HuH-7 (cell line): ENCODE results near the gene GHR.

Experiments
- DNase-seq: peaks from one replicate; pipeline ENCODE4 v3.0.0; 2011; ENCODE audit warnings: low spot score

Gene GHR

DNA sequence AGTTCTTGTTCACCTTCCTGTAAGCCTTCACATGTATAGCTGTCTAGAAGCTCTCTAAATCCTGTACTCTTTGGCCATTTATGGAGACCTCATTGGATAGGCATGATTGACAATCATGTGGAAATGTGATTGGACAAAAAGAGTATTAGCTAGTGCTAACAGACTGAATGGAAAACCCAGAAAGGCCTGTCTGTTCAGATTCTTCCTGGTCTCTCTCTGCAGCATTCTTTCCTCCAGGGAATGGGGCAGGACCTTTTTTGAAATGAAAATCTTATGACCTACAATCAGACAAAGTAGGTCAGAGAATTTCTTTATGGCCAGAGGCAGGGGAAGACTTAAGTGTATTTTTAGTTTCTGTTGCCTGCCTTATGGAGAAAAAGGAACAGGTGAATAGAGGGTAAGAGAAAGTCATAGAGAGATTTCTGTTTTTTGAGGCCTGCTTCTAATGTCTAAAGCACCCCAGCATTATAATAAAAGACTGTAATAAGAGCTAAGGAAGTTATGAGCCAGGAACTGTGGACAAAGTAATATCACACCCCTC is 181.0 kb downstream of the GHR start:
- no peak for DNase-seq

DNA sequence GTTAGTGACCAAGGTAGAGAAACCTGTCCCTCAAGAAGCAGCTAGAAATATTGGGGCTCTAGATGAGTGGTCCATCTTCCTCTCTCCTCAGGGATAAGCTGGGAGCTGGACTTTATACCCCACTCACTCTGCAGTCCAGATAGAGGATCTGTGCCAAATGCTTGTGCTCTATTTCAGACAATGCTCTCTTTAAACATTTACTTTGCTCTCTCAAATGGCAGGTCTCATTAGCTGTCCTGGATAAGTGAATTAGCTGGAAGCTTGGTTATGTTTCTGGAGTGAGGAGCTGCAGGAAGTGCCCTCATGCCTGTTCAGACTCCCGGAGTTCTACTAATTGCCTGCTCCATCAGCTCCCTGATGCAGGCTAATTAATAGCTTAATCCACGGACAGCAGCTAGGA is 182.3 kb downstream of the GHR start:
- no peak for DNase-seq

DNA sequence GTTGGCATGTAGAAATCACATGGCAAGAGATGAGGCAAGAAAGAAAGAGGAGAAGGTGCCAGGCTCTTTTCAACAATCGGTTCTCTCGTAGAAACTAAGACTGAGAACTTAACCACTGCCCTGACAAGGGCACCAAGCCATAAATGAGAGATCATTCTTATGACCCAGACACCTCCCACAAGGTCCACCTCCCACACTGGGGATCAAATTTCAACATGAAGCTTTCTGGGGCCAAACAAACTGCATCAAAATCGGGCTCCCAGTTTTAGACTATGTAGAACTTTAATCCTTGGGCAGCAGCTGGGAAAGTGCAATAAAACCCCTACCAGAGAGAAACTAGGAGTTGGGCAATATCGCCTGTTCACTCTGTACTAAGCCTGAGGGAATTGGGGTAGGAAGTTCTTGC is 183.2 kb downstream of the GHR start:
- DNase-seq: no peak

DNA sequence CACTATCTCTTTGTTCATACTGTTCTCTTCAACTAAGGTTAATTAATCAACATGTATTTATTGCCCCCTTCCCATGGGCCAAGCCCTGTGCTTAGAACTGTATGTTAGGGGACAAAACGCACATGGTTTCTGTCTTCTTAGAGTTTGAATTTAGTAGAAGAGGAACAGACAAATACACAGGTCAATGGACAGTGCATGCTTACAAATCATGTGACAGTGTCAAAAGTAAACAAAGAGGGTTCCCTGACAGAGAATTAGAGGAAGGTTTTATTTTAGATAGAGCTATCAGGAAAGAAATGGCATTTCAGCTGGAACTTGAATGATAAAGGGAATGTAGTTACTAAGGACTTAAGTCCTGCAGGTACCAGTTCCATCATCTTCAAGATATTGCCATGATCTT is 188.2 kb downstream of the GHR start:
- DNase-seq: no peak

DNA sequence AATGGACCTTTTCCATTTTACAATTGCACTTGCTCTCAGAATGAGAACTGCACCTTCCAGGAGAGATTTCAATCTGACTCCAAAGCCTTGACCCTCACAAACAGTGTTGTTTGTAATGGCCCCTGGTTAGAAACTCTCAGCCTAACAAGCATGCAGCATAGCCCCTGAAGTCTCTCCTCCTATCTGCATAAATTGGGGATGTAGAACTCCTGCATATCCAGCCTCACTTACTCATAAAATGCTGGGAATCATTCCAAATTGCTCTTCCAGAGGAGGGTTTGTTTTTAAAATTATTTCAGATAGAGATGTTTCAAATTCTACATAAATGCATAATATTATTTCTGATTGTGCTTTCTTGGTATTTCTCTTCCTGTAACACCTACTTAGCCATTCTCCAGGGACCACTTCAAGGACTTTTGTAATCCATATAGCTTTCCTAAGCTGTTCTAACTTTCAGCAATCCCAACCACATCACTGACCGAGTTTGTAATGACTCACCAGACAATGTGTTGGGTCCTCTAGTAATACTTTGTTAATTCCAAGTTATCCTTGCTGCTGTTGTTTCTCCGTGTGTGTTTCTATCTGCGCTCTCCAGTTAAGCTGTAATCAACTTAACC is 189.6 kb downstream of the GHR start:
- no peak for DNase-seq

DNA sequence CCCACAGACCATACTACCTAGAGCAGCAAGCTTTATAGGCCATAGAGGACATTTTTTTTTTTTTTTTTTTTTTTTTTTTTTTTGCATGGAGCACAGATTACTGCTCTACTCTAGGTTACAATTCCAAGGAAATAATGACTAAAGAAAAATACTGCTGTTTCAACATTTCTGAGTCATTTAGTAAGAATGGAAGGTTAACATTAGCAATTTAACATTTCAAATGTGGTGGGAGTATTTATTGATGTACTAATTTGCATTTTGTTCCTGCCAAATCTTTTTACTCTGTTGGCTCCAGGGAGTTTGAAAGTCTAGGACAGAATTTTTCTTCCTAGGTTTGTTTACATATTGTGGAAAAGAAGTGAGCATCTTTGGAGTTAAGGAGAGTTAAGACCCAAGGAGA is 191.3 kb downstream of the GHR start:
- no peak for DNase-seq

DNA sequence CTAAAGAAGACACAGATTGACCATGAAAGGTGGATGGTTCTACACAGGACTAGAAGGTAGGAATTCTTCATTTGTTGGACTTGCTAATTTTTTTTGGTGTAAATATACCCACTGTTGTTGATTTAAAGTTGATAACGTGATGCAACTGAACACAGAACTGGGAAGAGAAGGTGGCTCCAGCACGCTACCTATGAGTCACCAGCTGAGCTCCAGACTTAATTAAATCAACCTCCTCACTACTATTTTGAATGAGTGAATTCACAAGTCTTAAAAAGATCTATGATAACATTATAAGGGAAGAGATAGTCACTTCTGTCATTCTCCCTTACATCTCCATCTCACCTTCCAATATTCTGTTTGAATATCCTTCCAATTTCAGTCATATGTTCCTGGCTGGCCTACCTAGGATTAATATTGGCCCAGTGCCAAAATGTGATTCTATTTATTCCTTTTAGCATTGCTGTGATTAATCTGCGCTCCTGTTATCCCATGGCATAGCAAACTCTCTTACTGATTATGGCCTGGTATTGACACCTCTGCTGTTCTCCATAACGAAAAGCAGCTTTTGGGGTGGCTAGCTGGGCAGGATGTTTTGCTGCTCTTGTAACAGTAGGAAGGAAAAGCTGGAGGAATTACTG is 197.5 kb downstream of the GHR start:
- DNase-seq: no peak

DNA sequence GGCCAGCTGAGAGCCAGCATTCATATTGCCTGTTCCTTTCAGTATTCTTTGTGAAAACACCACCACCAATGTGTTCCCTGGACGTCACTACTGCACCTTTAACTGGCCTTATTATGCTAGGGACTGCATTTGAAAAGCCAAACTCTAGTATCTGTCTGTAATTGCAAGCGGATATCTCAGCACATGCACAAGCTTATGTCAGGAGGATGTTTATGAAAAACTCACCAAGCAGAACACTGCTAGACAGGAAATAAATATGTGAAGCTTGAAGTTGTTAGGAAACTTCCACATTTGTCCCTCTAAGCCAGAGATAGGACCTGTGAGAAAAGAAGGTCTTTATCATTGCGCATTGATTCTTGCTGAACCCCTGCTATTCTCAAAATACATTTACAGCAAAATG is 198.0 kb downstream of the GHR start:
- no peak for DNase-seq

DNA sequence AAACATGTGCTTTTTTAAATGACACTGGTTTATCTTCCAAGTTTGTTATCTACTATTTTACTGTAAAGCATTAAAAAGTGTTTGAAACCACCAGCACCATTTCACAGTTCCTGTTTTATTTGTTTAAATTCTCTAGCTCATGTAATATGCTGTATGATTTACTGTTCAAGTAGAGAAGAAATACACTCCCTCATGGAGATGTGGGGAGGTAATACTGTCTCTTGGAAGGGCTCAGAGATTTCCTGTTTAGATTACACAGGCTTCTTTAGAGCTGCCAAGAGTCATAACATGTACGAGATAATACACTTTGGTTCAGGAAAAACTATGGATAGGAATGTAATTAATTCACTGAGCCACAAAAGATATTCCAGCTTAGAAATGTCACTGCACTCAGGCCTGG is 198.4 kb downstream of the GHR start:
- DNase-seq: no peak

DNA sequence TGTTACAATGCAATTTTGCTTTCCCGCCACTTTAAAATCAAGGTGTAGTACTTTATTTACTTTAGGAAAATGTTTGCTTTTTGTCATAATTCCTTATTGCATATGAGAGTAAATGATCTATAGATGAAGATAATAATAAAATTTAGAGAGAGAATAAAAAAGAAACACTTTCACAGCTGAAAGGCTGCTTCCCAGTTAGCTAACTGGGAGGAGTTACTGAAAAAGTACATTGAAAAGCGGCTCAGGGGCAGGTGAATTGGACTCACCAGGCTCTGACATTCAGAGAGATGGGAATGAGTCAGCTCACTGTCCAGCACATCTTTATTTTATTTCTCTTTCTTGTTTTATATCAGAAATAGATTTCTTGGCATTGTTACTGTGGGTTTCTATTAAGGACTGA is 201.7 kb downstream of the GHR start:
- no peak for DNase-seq

DNA sequence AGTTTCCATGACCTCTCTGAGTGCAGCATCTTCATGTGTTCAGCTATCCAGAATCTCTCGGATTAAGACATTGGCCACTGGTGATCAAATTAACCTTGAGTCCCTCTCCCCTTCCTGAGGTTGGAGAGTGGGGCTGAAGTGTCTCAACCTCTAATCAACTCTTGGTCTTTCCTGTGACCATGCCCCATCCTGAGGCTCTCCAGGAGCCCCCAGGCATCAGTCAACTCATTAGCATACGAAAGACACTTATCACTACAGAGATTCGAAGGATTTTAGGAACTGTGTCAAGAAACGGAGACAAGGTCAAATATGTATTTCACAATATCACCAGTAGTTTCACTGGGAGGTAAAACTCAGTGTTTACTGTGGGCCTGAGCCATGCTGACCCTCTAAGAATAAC is 203.2 kb downstream of the GHR start:
- DNase-seq: no peak

DNA sequence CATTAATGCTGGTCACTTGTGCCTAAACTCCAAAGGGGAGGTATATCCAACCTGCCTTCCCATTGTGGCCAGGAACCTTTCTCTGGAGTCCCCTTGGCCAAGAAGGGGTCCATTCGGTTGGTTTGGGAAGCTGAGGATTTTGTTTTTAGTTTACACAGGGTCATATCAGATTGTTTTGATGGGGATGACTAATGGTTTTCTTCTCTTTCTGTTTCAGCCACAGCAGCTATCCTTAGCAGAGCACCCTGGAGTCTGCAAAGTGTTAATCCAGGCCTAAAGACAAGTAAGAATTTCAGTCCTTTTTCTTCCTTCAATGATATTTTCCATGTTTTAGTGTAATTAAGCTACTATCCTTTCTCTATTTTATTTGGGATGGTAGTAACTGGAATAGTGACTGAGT is 205.6 kb downstream of the GHR start:
- no peak for DNase-seq

DNA sequence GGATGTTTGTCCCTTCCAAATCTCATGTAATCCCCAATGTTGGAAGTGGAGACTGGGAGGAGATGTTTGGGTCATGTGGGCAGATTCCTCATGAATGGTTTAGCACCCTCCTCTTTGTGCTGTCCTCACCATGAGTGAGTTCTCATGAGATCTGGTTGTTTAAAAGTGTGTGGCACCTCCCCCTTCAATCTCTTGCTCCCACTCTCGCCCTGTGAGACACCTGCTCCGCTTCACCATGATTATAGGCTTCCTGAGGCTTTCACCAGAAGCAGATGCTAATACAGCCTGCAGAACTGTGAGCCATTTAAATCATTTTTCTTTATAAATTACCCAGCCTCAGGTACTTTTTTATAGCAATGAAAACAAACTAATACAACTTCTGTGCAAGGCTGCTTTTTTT is 206.0 kb downstream of the GHR start:
- no peak for DNase-seq

DNA sequence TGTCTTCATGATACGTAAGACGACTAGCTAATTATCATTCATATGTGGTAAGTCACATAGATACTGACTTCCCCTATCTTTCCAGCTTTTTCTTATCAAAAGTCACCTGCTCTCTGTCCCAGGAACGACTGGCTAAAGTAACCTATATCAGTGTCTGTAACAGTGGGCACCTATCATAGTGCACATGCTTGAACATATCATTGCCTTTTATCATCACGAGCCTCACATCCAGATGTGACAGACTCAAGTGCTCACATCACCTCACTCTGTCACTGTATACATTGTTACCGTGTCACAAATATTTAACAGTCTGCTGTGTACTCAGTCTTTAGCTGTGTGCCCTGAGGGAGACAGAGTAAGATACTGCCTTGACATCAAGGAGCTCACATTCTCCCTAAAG is 208.0 kb downstream of the GHR start:
- no peak for DNase-seq

DNA sequence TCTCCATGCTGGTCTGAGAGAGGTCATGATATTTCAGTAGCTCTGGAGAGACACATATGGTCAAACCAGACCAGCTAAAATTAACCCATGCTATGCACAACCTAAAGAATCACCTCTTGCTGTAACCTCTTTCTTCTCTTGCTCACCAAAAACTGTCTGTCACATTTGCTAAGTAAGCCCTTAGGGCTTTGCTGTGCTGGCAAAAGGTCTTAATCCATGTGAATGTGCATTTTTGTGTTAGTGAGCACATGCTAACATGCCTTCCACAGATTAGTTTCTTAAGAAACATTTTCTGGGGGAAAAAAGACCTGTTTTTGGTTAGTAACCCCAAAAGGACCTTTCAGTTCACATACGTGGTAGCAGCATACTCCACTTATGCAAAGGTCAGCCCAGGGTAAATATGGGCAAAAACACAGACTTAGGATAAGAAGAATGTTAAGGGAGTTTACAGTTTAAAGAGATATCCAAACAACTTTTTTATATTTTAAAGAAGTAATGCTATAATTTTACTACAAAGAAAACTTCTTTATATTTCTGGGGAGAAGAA is 209.2 kb downstream of the GHR start:
- DNase-seq: no peak

DNA sequence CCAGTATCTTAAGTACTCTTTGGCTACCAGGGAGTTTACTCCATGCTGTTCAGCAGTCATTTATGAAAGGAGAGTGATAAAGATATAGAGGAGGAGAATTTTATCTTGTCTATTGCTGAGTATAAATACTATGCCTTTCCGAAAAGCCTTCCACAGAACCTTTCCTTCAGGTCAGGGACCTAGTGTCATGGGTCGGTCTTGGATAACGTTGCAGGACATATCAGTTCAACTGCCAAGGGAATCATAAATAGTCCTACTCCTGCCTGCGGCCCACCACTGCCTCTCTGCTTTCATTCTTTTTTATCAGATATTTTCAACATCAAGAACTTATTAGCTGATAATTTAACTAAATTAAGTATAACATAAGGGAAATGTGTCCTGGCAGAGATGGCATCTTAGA is 211.3 kb downstream of the GHR start:
- DNase-seq: no peak

DNA sequence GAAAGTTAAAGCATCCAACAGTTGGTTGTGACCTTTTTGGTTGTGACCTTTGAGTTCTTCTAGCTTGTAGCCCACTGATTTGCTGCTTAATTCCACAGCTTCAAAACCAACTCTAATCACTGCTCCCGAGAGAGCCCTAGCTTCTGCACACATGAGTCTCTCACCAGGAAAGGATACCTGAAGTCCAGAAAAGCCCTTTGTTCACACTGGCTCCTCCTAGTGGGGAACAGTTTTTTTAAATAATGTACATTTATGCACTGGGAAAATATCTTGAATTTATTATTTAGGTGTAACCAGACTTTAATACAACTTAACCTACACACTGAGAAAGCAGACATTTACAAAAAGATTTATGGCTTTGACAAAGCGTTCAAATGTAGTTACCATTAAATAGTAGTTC is 213.2 kb downstream of the GHR start:
- DNase-seq: peak; percentile 42

DNA sequence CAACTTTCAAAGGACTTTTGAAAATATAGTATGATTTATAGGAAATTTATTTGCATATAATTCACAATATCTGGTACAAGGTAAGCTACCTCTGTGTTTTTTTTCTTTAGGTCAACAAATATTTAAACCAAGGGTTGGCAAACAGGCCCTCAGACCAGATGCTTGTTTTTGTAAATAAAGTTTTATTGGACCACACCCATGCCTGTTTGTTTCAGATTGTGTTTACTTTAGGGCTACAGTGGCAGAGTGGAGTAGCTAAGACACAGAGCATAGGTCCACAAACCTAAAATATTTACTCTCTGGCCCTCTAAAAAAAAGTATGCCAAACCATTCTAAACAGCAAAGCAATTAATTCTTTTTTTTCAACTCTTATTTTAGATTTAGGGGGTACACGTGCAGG is 213.7 kb downstream of the GHR start:
- peak; percentile 8 for DNase-seq

DNA sequence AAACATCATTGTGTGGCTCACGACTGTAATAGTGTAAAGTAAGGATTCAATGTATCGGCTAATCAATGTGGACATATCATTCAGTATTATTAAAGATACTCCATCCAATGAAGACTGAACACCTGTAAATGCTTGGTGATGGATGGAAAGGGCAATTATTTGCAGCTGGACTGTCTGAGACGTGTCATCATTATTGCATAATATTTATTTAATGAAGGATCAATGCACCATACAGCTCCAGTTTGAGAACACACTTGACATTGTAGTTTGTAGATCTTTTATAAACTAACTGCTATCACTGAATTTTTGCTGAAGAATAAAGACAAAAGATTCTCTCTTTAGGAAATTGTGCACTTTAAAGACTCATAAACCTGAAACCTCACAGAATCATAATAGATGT is 215.7 kb downstream of the GHR start:
- no peak for DNase-seq

DNA sequence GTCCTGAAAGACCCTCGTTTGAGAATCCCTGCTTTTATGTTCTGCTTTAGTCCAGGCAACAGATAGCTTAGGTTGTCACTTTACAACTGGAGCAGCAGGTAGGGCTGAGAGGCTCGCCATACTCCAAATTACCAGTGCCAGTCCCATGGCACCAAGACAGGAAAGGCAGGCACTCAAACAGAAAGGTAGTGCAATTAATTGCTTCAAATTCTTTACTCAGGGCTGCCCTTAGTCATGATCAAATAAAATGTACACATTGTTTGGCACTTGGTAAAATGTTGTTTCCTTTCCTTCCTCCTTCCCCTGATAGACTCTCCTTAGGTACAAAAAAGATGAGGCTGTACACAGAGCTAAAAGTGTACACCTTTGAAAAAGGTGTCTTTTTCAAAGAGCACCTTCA is 217.6 kb downstream of the GHR start:
- DNase-seq: no peak

DNA sequence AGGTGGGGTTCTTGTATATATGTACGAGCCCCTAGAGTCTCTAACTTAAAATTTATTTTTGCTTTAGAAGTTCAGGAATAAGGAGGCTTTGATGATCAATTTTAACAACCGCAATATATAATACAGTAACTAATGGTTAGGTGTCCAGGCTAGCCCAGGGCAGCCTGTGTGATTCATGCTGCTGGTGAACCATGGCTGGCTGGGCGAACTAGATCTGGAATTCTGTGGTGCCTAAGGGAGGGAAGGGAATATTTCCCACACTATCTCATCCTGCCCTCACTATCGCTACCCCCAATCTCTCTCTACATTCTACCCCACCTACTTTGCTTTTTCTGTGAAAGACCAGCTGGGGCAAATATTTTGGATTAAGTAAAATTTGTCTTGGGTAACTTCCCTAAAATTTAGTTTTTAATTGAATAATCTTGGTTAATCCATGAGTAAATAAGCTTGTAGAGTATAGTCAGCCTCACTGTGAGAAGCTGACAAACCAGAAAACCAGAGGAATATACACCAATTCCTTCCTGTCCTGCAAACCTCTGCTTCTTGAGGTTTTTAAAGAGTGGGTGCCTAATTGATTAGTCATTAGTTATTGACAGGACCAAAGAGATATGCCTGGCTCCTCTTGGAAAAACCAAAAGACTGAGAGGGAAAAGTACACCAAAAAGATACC is 218.2 kb downstream of the GHR start:
- no peak for DNase-seq

DNA sequence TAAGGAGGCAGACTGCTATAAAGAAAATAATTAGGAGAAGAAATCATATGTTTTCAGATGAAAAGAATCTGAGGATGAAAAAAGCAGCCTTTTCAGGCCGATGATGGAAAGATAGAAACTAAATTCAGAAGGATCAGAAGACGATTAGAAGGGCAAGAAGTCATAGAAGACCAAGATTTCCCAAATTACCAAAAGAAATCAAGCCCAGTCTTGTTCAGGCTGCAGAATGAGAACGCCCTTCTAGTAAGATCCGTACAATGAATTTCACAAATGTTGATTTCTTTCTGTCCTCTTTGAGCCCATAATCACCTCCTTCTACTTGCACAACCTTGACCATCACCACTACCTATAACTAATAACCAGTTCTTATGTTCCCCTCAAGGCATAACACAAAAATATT is 218.8 kb downstream of the GHR start:
- DNase-seq: no peak

DNA sequence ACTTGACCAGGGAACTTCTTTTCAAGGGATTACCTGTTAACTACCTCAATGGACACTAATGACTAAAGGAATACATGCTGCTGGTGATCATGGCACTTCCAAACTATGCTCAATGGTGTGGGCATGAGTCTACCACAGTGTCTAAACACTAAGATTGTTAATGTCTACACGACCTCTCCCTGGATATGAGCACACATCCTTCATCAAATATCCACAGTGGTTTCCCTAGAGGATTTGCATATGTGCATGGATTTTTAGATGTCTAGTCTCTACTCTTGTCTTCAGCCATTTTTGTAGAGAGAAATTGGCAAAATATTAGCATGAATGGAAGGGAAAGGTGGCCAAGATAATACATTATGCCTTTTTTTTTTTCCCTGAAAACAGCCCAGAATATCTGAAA is 220.1 kb downstream of the GHR start:
- no peak for DNase-seq
